ENCODE data around the gene LAMTOR1.

Gene LAMTOR1

DNA sequence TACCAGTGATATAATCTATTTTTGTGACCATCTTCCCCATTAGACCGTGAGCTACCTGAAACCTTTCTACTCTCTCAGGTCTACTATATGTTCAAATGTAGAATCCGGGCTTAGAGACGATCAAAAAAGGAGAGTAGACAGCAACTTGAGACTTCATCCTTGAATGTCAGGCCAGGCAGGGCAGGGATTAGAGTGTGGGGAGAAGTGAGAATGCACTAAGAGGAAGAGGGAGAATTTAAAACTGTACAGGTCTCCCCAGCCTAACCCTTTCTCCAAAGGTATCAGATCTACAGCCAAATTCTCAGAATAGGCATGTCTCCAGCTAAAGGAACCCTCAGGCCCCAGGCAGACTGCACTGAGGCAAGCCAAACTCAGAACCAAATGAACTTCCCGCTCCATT, 935 bp downstream of the LAMTOR1 start:
- no peaks in the 10 kb centered on the region for H3K27me3 ChIP-seq (ENCODE audit: insufficient read depth, low read length)
- peaks cover 41% of the 10 kb centered on the region for H3K79me2 ChIP-seq (ENCODE audit: control insufficient read depth, insufficient read depth, low read length, unreplicated experiment)
- H2AFZ ChIP-seq (ENCODE audit: low read length, unreplicated experiment) = no peak overlapping the region
- H3K36me3 ChIP-seq (ENCODE audit: insufficient read depth, low read length) = peaks cover 8% of the 10 kb centered on the region; the same call in 1 of the 2 replicates
- peak overlapping the region; percentile 92 for H3K4me3 ChIP-seq (ENCODE audit: low read depth, low read length)
- H3K27ac ChIP-seq (ENCODE audit: low read depth, low read length) = peak overlapping the region; percentile 78
- H3K4me1 ChIP-seq (ENCODE audit: control insufficient read depth, insufficient read depth, low read length, unreplicated experiment) = peaks cover 27% of the 10 kb centered on the region

DNA sequence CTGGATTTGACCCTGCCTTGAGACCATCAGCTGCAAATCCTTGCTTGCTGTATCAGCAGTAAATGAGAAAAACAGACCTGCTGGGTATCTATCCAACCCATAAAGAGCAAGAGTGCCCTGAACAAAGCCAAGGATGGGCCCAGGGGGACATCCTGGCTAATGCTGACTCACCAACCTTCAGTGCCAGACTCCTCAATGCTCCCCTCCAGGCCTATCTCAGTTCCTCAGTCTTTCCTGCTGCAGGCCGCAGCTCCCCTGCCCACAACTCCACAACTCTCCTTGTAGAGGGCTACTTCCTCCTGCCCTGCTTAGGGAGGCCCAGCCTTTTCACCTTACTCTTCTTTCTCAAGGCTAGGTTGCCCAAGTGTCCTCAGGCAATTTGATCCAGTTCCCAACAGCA, 2.6 kb downstream of the LAMTOR1 start:
- H3K27ac ChIP-seq (ENCODE audit: low read depth, low read length) = no peak overlapping the region
- H3K4me3 ChIP-seq (ENCODE audit: low read depth, low read length) = no peak overlapping the region; the same call in 1 of the 2 replicates
- peaks cover 27% of the 10 kb centered on the region for H3K4me1 ChIP-seq (ENCODE audit: control insufficient read depth, insufficient read depth, low read length, unreplicated experiment)
- H3K79me2 ChIP-seq (ENCODE audit: control insufficient read depth, insufficient read depth, low read length, unreplicated experiment) = peaks cover 42% of the 10 kb centered on the region
- peaks cover 16% of the 10 kb centered on the region; the same call in 1 of the 2 replicates for H3K36me3 ChIP-seq (ENCODE audit: insufficient read depth, low read length)
- no peak overlapping the region for H2AFZ ChIP-seq (ENCODE audit: low read length, unreplicated experiment)
- H3K27me3 ChIP-seq (ENCODE audit: insufficient read depth, low read length) = no peaks in the 10 kb centered on the region

DNA sequence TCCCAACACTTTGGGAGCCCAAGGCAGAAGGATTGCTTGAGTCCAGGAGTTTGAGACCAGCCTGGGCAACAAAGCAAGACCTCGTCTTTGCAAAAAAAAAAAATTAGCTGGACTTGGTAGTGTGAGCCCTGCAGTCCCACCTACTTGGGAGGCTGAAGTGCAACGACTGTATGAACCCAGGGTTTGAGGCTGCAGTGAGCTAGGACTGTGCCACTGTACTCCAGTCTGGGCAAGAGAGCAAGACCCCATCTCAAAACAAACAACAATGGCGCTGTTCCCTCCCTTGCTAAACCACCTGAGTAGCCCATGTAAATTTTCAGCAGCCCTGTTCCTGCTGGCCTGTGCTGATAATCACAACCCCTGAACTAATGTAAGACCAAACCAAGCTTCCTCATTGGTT, 3.1 kb downstream of the LAMTOR1 start:
- Histone ChIP-seq H3K4me1 (ENCODE audit: control insufficient read depth, insufficient read depth, low read length, unreplicated experiment) (peaks cover 27% of the 10 kb centered on the region), H3K4me3 (ENCODE audit: low read depth, low read length) (no peak overlapping the region), H3K79me2 (ENCODE audit: control insufficient read depth, insufficient read depth, low read length, unreplicated experiment) (peaks cover 42% of the 10 kb centered on the region), H3K27me3 (ENCODE audit: insufficient read depth, low read length) (no peaks in the 10 kb centered on the region), H3K36me3 (ENCODE audit: insufficient read depth, low read length) (peaks cover 16% of the 10 kb centered on the region; the same call in 1 of the 2 replicates), H2AFZ (ENCODE audit: low read length, unreplicated experiment) (no peak overlapping the region), H3K27ac (ENCODE audit: low read depth, low read length) (no peak overlapping the region)

DNA sequence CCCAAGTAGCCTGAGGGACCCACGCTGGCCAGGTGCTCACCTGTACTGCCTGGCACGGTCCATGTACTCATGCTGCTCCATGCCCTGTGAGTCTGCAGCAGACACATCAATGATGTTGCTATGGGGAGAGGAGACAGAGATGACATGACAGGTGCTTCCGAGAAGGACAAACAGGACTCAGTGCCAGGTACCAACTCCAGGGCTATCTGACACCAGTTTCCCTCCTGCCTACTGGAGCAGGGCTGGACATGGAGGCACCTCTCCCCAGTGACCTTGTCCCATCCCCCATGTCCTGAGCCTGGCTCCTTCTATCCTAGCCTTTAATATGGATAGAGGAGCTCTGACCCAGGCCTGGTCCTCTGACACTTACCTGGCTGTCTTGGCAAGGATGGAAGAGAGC, 4.4 kb downstream of the LAMTOR1 start:
- H3K4me3 ChIP-seq (ENCODE audit: low read depth, low read length) = no peak overlapping the region
- H3K27me3 ChIP-seq (ENCODE audit: insufficient read depth, low read length) = no peaks in the 10 kb centered on the region
- H2AFZ ChIP-seq (ENCODE audit: low read length, unreplicated experiment) = no peak overlapping the region
- no peak overlapping the region for H3K27ac ChIP-seq (ENCODE audit: low read depth, low read length)
- H3K4me1 ChIP-seq (ENCODE audit: control insufficient read depth, insufficient read depth, low read length, unreplicated experiment) = peaks cover 27% of the 10 kb centered on the region
- H3K36me3 ChIP-seq (ENCODE audit: insufficient read depth, low read length) = peaks cover 20% of the 10 kb centered on the region; the same call in 1 of the 2 replicates
- peaks cover 42% of the 10 kb centered on the region for H3K79me2 ChIP-seq (ENCODE audit: control insufficient read depth, insufficient read depth, low read length, unreplicated experiment)

DNA sequence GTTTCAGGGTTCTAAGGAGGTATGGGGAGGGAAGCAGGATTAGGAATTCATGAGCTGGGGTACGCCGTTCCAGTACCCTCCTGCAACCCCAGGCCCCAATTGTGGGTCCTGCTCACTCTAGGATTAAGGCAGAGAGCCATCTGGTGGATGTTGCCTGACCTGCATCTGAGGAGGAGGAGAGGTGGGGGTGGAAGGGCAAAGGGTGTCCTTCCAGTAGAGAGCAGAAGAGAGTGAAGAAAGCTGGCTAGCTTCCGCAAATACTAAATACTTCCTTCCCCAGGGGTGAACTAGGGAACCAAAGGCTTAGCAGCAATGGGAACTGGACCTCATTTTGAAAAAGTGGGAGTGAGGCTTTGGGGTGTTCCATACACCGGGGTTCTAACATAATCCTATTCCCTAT, 11.8 kb downstream of the LAMTOR1 start:
- peaks cover 8% of the 10 kb centered on the region; the same call in 1 of the 2 replicates for H3K36me3 ChIP-seq (ENCODE audit: insufficient read depth, low read length)
- H3K4me1 ChIP-seq (ENCODE audit: control insufficient read depth, insufficient read depth, low read length, unreplicated experiment) = no peaks in the 10 kb centered on the region
- H3K79me2 ChIP-seq (ENCODE audit: control insufficient read depth, insufficient read depth, low read length, unreplicated experiment) = no peaks in the 10 kb centered on the region
- no peak overlapping the region for H2AFZ ChIP-seq (ENCODE audit: low read length, unreplicated experiment)
- no peak overlapping the region for H3K4me3 ChIP-seq (ENCODE audit: low read depth, low read length)
- H3K27ac ChIP-seq (ENCODE audit: low read depth, low read length) = no peak overlapping the region
- H3K27me3 ChIP-seq (ENCODE audit: insufficient read depth, low read length) = no peaks in the 10 kb centered on the region

DNA sequence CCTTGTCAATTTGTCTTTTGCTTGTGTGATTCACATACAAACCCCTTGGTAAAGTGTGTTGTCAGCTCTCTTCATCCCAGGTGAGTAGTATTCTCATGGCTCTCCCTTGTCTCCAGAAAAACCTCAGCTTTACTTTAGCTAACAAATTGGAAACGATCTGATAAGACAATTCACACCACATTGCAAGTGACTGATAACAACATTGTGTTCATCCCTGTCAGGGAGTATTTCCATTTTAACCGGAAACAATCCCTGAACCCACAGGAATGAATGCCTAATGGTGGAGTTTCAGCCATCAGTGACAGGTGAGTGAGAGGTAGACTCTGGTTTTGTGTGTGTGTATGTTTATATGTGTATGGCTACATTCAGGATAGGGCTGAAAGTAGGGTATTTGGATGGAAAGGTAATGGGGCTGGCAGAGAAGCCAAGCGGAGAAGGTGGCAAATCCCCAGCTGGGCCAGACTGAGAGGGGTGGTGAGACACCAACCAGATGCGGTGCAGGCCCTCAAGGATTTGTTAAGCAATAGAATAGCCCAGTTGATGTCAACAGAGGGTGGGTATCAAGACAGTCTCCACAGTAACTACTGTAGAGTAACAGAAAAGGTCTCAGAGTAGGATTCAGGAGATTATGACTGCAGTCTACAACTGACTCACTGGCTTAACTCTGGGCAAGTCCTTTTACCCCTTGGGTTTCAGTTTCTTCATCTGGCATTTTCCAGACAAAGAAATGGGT, 14.9 kb downstream of the LAMTOR1 start:
- Histone ChIP-seq H3K27ac (ENCODE audit: low read depth, low read length) (no peak overlapping the region), H3K4me3 (ENCODE audit: low read depth, low read length) (no peak overlapping the region), H3K27me3 (ENCODE audit: insufficient read depth, low read length) (no peaks in the 10 kb centered on the region), H3K36me3 (ENCODE audit: insufficient read depth, low read length) (0 out of 2 replicates have a peak, but pooled peaks cover 7% of the 10 kb centered on the region), H3K4me1 (ENCODE audit: control insufficient read depth, insufficient read depth, low read length, unreplicated experiment) (no peaks in the 10 kb centered on the region), H3K79me2 (ENCODE audit: control insufficient read depth, insufficient read depth, low read length, unreplicated experiment) (no peaks in the 10 kb centered on the region), H2AFZ (ENCODE audit: low read length, unreplicated experiment) (no peak overlapping the region)

GRCh38 chr11:72085621-72086351, 17.3 kb downstream of the LAMTOR1 start:
- Histone ChIP-seq H3K4me1 (ENCODE audit: control insufficient read depth, insufficient read depth, low read length, unreplicated experiment) (peaks cover 5% of the 10 kb centered on the region), H3K36me3 (ENCODE audit: insufficient read depth, low read length) (0 out of 2 replicates have a peak, but pooled peaks cover 7% of the 10 kb centered on the region), H3K27me3 (ENCODE audit: insufficient read depth, low read length) (no peaks in the 10 kb centered on the region), H3K4me3 (ENCODE audit: low read depth, low read length) (no peak overlapping the region), H2AFZ (ENCODE audit: low read length, unreplicated experiment) (no peak overlapping the region), H3K79me2 (ENCODE audit: control insufficient read depth, insufficient read depth, low read length, unreplicated experiment) (no peaks in the 10 kb centered on the region), H3K27ac (ENCODE audit: low read depth, low read length) (no peak overlapping the region)

- H3K36me3 ChIP-seq (ENCODE audit: insufficient read depth, low read length) = 0 out of 2 replicates have a peak, but pooled peaks cover 6% of the 10 kb centered on the region
- no peak overlapping the region for H3K27ac ChIP-seq (ENCODE audit: low read depth, low read length)
- H3K4me1 ChIP-seq (ENCODE audit: control insufficient read depth, insufficient read depth, low read length, unreplicated experiment) = peaks cover 5% of the 10 kb centered on the region
- H3K79me2 ChIP-seq (ENCODE audit: control insufficient read depth, insufficient read depth, low read length, unreplicated experiment) = peaks cover under 1% of the 10 kb centered on the region
- no peak overlapping the region for H3K4me3 ChIP-seq (ENCODE audit: low read depth, low read length)
- H3K27me3 ChIP-seq (ENCODE audit: insufficient read depth, low read length) = no peaks in the 10 kb centered on the region
- H2AFZ ChIP-seq (ENCODE audit: low read length, unreplicated experiment) = no peak overlapping the region
Measured at GRCh38 chr11:72084965-72085364, 18.1 kb downstream of the LAMTOR1 start.

GRCh38 chr11:72084076-72084475, 19.0 kb downstream of the LAMTOR1 start:
- no peak overlapping the region for H3K27ac ChIP-seq (ENCODE audit: low read depth, low read length)
- H3K79me2 ChIP-seq (ENCODE audit: control insufficient read depth, insufficient read depth, low read length, unreplicated experiment) = peaks cover 9% of the 10 kb centered on the region
- H3K36me3 ChIP-seq (ENCODE audit: insufficient read depth, low read length) = 0 out of 2 replicates have a peak, but pooled peaks cover 3% of the 10 kb centered on the region

GRCh38 chr11:72083414-72083813, 19.7 kb downstream of the LAMTOR1 start:
- H3K27ac ChIP-seq (ENCODE audit: low read depth, low read length) = no peak overlapping the region
- no peak overlapping the region for H3K4me3 ChIP-seq (ENCODE audit: low read depth, low read length)
- H3K36me3 ChIP-seq (ENCODE audit: insufficient read depth, low read length) = 0 out of 2 replicates have a peak, but pooled peaks cover 3% of the 10 kb centered on the region
- no peaks in the 10 kb centered on the region for H3K27me3 ChIP-seq (ENCODE audit: insufficient read depth, low read length)
- peaks cover 12% of the 10 kb centered on the region for H3K4me1 ChIP-seq (ENCODE audit: control insufficient read depth, insufficient read depth, low read length, unreplicated experiment)
- H2AFZ ChIP-seq (ENCODE audit: low read length, unreplicated experiment) = no peak overlapping the region
- peaks cover 16% of the 10 kb centered on the region for H3K79me2 ChIP-seq (ENCODE audit: control insufficient read depth, insufficient read depth, low read length, unreplicated experiment)

More at GRCh38 chr11:72084076-72084475, 19.0 kb downstream of the LAMTOR1 start:
- Histone ChIP-seq H3K27me3 (ENCODE audit: insufficient read depth, low read length) (no peaks in the 10 kb centered on the region), H3K4me3 (ENCODE audit: low read depth, low read length) (no peak overlapping the region), H2AFZ (ENCODE audit: low read length, unreplicated experiment) (no peak overlapping the region), H3K4me1 (ENCODE audit: control insufficient read depth, insufficient read depth, low read length, unreplicated experiment) (peaks cover 6% of the 10 kb centered on the region)
